ENCODE measurements around the gene ANKRD11. TPM values are rescaled to one million over a fixed set of nuclear protein-coding genes. Genes with fewer than 3 reads are reported as not detected.
A peak's percentile ranks its signal among the peaks of the same experiment; 100 is the strongest.
"Not testable (repeated sequence)": the region's sequence is repeated elsewhere in the genome, so short reads cannot be mapped to it uniquely, and the experiment has no call there.

The ANKRD11 gene
- total RNA-seq, 2 donors from 2014 or later = 204 to 215 TPM

DNA sequence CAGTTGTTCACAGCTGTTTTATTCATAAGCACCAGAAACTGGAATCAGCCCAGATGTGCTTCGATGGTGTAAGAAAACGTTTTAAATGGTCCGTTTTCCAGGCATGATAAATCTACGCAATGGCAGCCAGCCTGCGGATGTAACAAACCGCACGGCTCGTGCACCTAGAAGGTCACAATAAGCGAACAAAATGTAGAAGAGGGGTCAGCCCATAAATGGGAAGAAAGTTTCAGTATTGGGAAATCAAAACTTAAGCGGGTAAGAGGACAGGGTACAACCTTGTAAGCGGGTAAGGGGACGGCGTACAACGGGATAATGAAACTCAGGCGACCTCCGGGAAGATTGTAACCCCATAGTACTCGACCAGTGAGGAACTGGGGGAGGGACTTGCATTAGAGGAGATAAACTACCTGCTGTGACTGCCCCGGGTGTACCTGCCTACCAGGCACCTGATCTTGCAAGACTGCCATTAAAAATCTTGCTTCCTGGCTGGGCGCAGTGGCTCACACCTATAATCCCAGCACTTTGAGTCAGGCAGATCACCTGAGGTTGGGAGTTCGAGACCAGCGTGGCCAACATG lies 66.6 kb downstream of the ANKRD11 start:
- Mint-ChIP-seq H3K27me3 (ENCODE audit: low read depth) (no peaks in the 10 kb centered on the region), H3K4me1 (ENCODE audit: low read depth) (peaks cover 69% of the 10 kb centered on the region), H3K4me3 (peak overlapping the region; percentile 43 to 86), H3K27ac (peak overlapping the region; percentile 16), H3K36me3 (ENCODE audit: insufficient read depth in 2 of 2) (peaks cover 7 to 11% of the 10 kb centered on the region in 2 donors), H3K9me3 (no peaks in the 10 kb centered on the region)
- ATAC-seq (replicated peaks in 1 of 2) (no peak), DNase-seq (no peak)

DNA sequence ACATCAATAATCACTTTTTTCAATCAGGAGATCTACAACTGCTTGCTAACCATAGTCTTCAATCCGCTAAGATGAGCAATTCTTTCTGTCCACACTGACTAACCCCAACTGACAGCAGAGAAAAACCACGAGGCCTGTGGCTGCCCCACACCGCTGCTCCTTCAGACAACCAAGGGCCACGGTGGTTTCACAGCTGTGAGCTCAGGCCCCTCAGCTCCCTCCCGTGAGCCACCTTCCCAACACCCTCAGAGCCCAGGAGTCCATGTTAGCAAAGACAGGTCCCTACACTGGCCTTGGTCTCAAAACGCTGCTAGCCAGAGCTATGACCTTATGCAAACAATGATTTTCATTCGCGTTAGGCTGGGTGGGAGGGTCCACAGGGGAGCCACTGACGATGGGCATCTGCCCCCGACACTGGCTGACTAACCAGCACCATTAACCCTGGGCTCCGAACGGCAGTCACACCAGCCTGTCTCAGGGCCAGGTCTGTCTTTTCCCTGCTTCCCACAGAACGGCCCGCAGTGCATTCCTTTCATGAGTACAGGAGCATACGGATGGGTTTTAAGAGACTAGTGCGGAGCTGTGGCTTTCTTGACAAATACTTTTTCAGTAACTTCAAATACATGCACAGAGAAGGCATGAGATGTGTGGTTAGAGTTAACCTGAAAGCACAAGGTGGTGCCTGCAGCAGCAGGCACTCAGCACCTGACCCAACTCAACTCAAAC lies 67.3 kb downstream of the ANKRD11 start:
- H3K36me3 Mint-ChIP-seq (ENCODE audit: insufficient read depth in 2 of 2) = peaks cover 7 to 14% of the 10 kb centered on the region in 2 donors
- peak overlapping the region; percentile 43 to 86 for H3K4me3 Mint-ChIP-seq

DNA sequence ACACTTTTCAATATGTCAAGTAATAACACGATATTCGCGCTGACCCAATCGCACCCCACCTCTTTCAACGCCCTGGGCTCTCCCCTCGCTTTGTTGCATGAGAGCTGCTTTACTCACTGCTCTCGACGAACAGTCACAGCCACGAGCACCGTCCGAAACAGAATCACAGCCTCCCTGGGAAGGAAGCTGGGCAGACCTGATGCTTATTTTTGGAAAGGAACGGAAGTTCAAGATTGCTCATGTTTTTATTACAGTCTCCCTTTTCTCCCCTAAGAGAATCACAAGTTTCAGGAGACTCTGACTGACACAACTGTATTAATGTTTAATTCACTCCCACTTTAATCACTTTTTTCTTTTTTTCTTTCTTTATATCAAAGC lies 67.8 kb downstream of the ANKRD11 start:
- DNase-seq (peak; percentile 45 to 60), ATAC-seq (replicated peaks in 1 of 2) (peak; percentile 66 to 71)
- no peaks in the 10 kb centered on the region for H3K27me3 Mint-ChIP-seq (ENCODE audit: low read depth)
- H3K36me3 Mint-ChIP-seq (ENCODE audit: insufficient read depth in 2 of 2) = peaks cover 7 to 14% of the 10 kb centered on the region in 2 donors
- H3K4me3 Mint-ChIP-seq = peak overlapping the region; percentile 43 to 86
- H3K27ac Mint-ChIP-seq = peak overlapping the region; percentile 95
- H3K9me3 Mint-ChIP-seq = no peaks in the 10 kb centered on the region
- peaks cover 77% of the 10 kb centered on the region for H3K4me1 Mint-ChIP-seq (ENCODE audit: low read depth)

More for the DNA sequence above, 67.3 kb downstream of the ANKRD11 start:
- H3K27me3 Mint-ChIP-seq (ENCODE audit: low read depth) = no peaks in the 10 kb centered on the region
- peak; percentile 94 to 95 for ATAC-seq (replicated peaks in 1 of 2)
- peak overlapping the region; percentile 95 for H3K27ac Mint-ChIP-seq
- peaks cover 74% of the 10 kb centered on the region for H3K4me1 Mint-ChIP-seq (ENCODE audit: low read depth)
- H3K9me3 Mint-ChIP-seq = no peaks in the 10 kb centered on the region
- peak; percentile 80 to 86 for DNase-seq

- DNase-seq; H3K27me3 Mint-ChIP-seq (ENCODE audit: low read depth); H3K9me3 Mint-ChIP-seq; H3K27ac Mint-ChIP-seq; ATAC-seq (replicated peaks in 1 of 2); H3K4me3 Mint-ChIP-seq: not testable (repeated sequence)
- H3K4me1 Mint-ChIP-seq (ENCODE audit: low read depth) = peaks cover 74% of the 10 kb centered on the region
- peaks cover 7 to 14% of the 10 kb centered on the region in 2 donors for H3K36me3 Mint-ChIP-seq (ENCODE audit: insufficient read depth in 2 of 2)
These were observed 69.1 kb downstream of the ANKRD11 start for GRCh38 chr16:89421300-89421699.

GRCh38 chr16:89420204-89420603 lies 70.2 kb downstream of the ANKRD11 start:
- no peak for DNase-seq
- Mint-ChIP-seq H3K4me3 (peak overlapping the region; percentile 17 to 41), H3K9me3 (no peaks in the 10 kb centered on the region), H3K4me1 (ENCODE audit: low read depth) (peaks cover 71% of the 10 kb centered on the region), H3K27ac (peak overlapping the region; percentile 52), H3K36me3 (ENCODE audit: insufficient read depth in 2 of 2) (peaks cover 7 to 19% of the 10 kb centered on the region in 2 donors), H3K27me3 (ENCODE audit: low read depth) (no peaks in the 10 kb centered on the region)
- no peak for ATAC-seq (replicated peaks in 1 of 2)

- Mint-ChIP-seq H3K9me3 (no peaks in the 10 kb centered on the region), H3K4me1 (ENCODE audit: low read depth) (peaks cover 69% of the 10 kb centered on the region), H3K27ac (no peak overlapping the region), H3K27me3 (ENCODE audit: low read depth) (no peaks in the 10 kb centered on the region), H3K4me3 (no peak overlapping the region), H3K36me3 (ENCODE audit: insufficient read depth in 2 of 2) (peaks cover 5 to 22% of the 10 kb centered on the region in 2 donors)
- no peak for DNase-seq
- ATAC-seq (replicated peaks in 1 of 2) = no peak
These were observed 72.0 kb downstream of the ANKRD11 start for GRCh38 chr16:89418352-89418751.

GRCh38 chr16:89417352-89417751 lies 73.0 kb downstream of the ANKRD11 start:
- ATAC-seq (replicated peaks in 1 of 2) = no peak
- Mint-ChIP-seq H3K27ac (peak overlapping the region; percentile 58), H3K4me1 (ENCODE audit: low read depth) (peaks cover 69% of the 10 kb centered on the region), H3K4me3 (no peak overlapping the region), H3K27me3 (ENCODE audit: low read depth) (no peaks in the 10 kb centered on the region), H3K36me3 (ENCODE audit: insufficient read depth in 2 of 2) (peaks cover 5 to 22% of the 10 kb centered on the region in 2 donors), H3K9me3 (no peaks in the 10 kb centered on the region)
- no peak for DNase-seq

GRCh38 chr16:89413811-89414585 lies 76.4 kb downstream of the ANKRD11 start:
- H3K9me3 Mint-ChIP-seq = no peaks in the 10 kb centered on the region
- no peak for DNase-seq
- H3K27ac Mint-ChIP-seq = no peak overlapping the region
- H3K4me3 Mint-ChIP-seq = no peak overlapping the region
- H3K27me3 Mint-ChIP-seq (ENCODE audit: low read depth) = no peaks in the 10 kb centered on the region
- peaks cover 2 to 19% of the 10 kb centered on the region in 2 donors for H3K36me3 Mint-ChIP-seq (ENCODE audit: insufficient read depth in 2 of 2)
- peaks cover 81% of the 10 kb centered on the region for H3K4me1 Mint-ChIP-seq (ENCODE audit: low read depth)
- no peak for ATAC-seq (replicated peaks in 1 of 2)

GRCh38 chr16:89412811-89413210 lies 77.5 kb downstream of the ANKRD11 start:
- peaks cover 2 to 16% of the 10 kb centered on the region in 2 donors for H3K36me3 Mint-ChIP-seq (ENCODE audit: insufficient read depth in 2 of 2)
- no peak overlapping the region for H3K4me3 Mint-ChIP-seq
- no peaks in the 10 kb centered on the region for H3K9me3 Mint-ChIP-seq
- no peaks in the 10 kb centered on the region for H3K27me3 Mint-ChIP-seq (ENCODE audit: low read depth)
- DNase-seq (no peak), ATAC-seq (replicated peaks in 1 of 2) (no peak)
- peaks cover 88% of the 10 kb centered on the region for H3K4me1 Mint-ChIP-seq (ENCODE audit: low read depth)
- peak overlapping the region; percentile 71 for H3K27ac Mint-ChIP-seq

DNA sequence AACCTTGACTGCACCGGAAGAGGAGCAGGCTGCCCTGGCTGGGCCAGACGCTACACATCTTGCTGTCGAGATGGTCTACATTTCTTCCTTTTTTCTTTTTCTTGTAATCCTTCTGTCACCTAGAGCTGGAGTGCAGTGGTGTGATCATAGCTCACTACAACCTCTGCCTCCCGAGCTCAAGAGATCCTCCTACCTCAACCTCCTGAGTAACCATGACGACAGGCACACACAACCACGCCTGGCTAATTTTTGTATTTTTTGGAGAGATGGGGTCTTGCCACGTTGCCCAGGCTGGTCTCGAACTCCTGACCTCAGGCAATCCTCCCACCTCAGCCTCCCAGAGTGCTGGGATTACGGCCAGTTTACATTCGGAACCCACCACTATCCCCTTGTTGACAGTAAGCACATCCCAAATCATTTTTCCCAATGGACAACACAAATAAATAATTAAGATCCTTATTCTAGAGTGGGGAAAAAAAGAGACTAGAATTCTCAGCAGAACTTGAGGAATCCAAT lies 79.0 kb downstream of the ANKRD11 start:
- Mint-ChIP-seq H3K4me1 (ENCODE audit: low read depth) (peaks cover 90% of the 10 kb centered on the region), H3K27me3 (ENCODE audit: low read depth) (no peaks in the 10 kb centered on the region), H3K27ac (peak overlapping the region; percentile 7), H3K36me3 (ENCODE audit: insufficient read depth in 2 of 2) (peaks cover 0 to 14% of the 10 kb centered on the region in 2 donors), H3K9me3 (no peaks in the 10 kb centered on the region), H3K4me3 (peak overlapping the region; percentile 14 to 28)
- DNase-seq (no peak), ATAC-seq (replicated peaks in 1 of 2) (no peak)

DNA sequence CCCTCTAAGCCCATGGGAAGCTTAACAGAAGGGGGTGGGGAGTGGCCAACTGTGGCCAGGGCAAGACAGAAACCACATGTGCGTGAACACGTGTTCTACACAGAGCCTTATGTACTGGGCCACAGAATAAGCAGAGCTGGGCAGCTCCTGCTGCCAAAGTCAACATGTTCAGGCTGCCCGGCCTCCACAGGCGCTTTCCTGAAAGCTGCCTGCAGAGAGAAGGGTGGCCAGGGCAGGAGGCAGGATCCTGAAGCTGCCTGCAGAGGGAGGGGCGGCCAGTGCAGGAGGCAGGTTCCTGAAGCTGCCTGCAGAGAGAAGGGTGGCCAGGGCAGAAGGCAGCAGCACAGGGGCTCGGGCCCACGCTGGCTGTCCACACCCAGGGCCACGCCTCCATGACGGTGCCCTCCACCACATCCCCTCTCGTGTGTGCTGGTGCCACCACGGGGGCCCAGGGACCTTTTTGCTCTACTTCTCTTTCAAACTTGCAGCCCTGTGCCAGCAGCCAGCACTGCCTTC lies 79.5 kb downstream of the ANKRD11 start:
- Mint-ChIP-seq H3K36me3 (ENCODE audit: insufficient read depth in 2 of 2) (peaks cover 0 to 15% of the 10 kb centered on the region in 2 donors), H3K27ac (peak overlapping the region; percentile 83), H3K9me3 (no peaks in the 10 kb centered on the region), H3K27me3 (ENCODE audit: low read depth) (no peaks in the 10 kb centered on the region), H3K4me1 (ENCODE audit: low read depth) (peaks cover 90% of the 10 kb centered on the region), H3K4me3 (peak overlapping the region; percentile 14 to 67)
- peak in 1 of 2 donors; percentile 42 for DNase-seq
- ATAC-seq (replicated peaks in 1 of 2) = peak; percentile 32 to 48

DNA sequence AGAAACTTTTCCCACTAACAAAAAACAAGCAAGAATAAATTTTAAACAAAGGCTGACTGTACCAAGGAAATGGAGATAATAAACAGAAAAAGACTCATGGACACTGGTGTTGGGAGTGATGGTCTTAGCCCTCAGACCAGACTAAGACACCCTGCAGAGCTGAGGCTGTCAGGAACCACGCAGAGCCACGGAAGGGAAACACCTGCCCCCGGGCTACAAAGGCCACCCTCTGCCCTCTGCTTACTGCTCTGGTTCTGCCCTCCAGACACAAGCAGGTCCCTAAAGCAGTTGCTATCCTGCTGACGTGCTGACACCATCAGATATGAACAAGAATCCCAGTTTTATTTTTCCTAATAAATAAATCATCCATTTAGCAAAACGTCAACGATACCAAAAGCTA lies 80.0 kb downstream of the ANKRD11 start:
- Mint-ChIP-seq H3K36me3 (ENCODE audit: insufficient read depth in 2 of 2) (peaks cover 0 to 13% of the 10 kb centered on the region in 2 donors), H3K4me1 (ENCODE audit: low read depth) (peaks cover 92% of the 10 kb centered on the region), H3K27me3 (ENCODE audit: low read depth) (no peaks in the 10 kb centered on the region), H3K9me3 (no peaks in the 10 kb centered on the region), H3K4me3 (peak overlapping the region; percentile 14 to 67), H3K27ac (peak overlapping the region; percentile 83)
- no peak for DNase-seq
- ATAC-seq (replicated peaks in 1 of 2) = no peak
